Measurements from ENCODE around the gene LDB2. TPM values are rescaled to one million over a fixed set of nuclear protein-coding genes. Genes with fewer than 3 reads are reported as not detected.

The LDB2 gene
- total RNA-seq, 1 donor, result 85.9 TPM

- DNase-seq (ENCODE audit: low read depth), result no peak
- no peak overlapping the region for H3K4me3 ChIP-seq (ENCODE audit: low read depth, low read length)
- TF ChIP-seq, protein P1, sequence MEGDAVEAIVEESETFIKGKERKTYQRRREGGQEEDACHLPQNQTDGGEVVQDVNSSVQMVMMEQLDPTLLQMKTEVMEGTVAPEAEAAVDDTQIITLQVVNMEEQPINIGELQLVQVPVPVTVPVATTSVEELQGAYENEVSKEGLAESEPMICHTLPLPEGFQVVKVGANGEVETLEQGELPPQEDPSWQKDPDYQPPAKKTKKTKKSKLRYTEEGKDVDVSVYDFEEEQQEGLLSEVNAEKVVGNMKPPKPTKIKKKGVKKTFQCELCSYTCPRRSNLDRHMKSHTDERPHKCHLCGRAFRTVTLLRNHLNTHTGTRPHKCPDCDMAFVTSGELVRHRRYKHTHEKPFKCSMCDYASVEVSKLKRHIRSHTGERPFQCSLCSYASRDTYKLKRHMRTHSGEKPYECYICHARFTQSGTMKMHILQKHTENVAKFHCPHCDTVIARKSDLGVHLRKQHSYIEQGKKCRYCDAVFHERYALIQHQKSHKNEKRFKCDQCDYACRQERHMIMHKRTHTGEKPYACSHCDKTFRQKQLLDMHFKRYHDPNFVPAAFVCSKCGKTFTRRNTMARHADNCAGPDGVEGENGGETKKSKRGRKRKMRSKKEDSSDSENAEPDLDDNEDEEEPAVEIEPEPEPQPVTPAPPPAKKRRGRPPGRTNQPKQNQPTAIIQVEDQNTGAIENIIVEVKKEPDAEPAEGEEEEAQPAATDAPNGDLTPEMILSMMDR (IDR thresholded peaks at IDR 0.05; ENCODE audit: insufficient read depth, low read length), result no peak
Observed at GRCh38 chr4:16767251-16767650, 131.2 kb downstream of the LDB2 start.

DNA sequence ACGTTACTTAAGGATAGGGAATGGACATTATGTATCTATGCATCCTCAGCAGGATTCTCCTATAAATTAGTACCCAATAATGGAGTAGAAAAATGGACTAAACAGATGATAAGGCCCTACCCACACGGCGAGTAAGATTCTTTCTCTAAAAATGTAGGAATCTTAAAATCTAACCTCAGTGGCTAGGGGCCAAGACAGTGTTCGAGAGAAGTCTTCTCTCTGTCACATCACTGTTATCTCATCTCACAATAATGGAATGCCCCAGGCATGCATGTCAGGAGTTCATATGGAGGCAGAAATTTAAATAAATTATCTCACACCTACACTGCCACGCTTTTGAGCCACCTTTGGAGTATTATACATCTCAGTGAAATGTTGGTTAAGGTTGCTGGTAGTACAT lies 132.9 kb downstream of the LDB2 start:
- TF ChIP-seq, protein P1 (IDR thresholded peaks at IDR 0.05; ENCODE audit: insufficient read depth, low read length), result no peak
- no peak for DNase-seq (ENCODE audit: low read depth)
- H3K4me3 ChIP-seq (ENCODE audit: low read depth, low read length), result no peak overlapping the region

DNA sequence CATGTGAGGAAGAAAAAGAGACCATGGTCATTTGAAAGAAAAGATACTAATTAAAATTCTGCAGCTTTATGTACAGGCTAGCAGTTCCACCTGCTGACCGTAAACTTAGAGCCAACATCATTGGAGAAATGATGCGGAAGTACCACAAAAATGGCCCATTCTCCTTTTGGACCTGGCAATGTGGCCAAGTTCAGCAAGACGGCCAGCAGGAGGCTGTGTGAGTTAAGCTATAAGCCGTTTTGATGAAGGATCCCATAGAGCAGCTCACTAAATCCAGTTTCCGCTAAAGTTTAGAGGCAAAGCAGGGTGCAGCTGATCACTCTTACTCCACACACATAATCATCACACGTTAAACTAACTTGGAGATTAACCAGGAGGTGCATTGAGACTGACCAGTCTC lies 133.8 kb downstream of the LDB2 start:
- no peak for DNase-seq (ENCODE audit: low read depth)
- H3K4me3 ChIP-seq (ENCODE audit: low read depth, low read length), result no peak overlapping the region
- TF ChIP-seq, protein P1 (IDR thresholded peaks at IDR 0.05; ENCODE audit: insufficient read depth, low read length), result peak; percentile 40

DNA sequence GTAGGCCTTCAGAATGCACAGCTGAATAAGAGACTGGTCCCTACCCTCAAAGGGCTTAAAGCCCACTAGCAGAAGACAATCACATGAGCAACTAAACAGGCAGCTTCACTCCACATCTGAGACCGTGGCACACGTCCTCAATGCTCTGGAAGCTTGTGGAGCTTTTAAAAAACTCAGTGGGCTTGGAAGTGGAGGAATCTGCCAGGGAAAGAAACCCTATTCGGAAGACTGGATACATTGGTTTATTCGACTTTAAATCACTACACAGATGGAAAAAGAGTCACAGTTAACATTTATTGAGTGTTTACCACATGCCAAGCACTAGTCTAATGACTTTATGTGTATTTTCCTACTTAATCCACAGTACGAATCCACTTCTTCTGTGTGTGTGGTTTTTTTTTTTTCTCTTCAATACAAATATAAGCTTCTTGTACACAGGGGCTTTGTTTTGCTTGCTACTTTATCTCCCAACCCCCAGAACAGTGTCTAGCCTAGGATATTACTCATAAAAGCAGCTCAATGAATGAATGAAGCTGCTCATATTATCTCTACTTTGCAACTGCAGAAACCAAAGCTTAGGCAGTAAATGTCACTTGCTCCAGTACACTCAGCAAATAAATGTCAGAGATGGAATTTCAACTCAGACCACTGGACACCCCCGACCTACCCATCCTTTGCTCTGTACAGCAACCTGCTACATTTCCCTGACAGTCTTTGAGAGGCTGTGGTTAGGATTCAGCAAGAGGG lies 137.7 kb downstream of the LDB2 start:
- DNase-seq (ENCODE audit: low read depth), result no peak
- no peak overlapping the region for H3K4me3 ChIP-seq (ENCODE audit: low read depth, low read length)
- TF ChIP-seq, protein P1 (IDR thresholded peaks at IDR 0.05; ENCODE audit: insufficient read depth, low read length), result no peak

DNA sequence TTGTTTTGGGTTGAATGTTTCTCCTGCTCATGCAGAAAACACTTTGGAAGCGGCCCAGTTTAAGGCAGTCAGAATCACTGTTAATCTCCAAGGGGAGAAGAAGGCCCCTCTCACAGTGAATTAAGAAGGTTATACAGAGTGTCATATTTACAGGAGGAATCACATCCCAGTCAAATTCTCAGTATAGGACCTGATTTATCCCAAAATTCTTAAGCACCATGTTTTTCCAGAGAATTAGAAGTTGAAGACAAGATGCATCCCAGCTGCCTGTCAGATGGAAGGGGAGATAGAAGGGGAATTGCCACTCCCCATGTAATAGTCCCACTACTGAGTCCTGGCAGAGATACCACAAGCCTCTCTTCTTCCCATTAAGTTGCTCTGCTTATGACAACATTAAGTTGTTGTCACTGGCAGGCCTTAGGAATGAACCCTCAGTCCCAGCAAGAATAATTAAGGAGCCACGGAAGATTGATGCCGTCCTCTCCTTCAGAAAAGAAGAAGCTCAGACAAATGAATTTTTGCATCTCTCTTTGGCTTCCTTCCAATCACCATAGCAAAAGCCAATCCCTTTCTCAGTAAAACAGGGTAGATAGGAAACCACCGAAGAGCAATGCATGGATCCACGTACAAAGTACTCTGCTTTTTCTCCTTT lies 138.4 kb downstream of the LDB2 start:
- DNase-seq (ENCODE audit: low read depth), result no peak
- no peak overlapping the region for H3K4me3 ChIP-seq (ENCODE audit: low read depth, low read length)
- TF ChIP-seq, protein P1 (IDR thresholded peaks at IDR 0.05; ENCODE audit: insufficient read depth, low read length), result no peak

- no peak overlapping the region for H3K4me3 ChIP-seq (ENCODE audit: low read depth, low read length)
- no peak for DNase-seq (ENCODE audit: low read depth)
- TF ChIP-seq, protein P1 (IDR thresholded peaks at IDR 0.05; ENCODE audit: insufficient read depth, low read length), result no peak
Observed at GRCh38 chr4:16758816-16759215, 139.6 kb downstream of the LDB2 start.
